Hepatocyte (in vitro differentiated cells): ENCODE data around the gene WNK2. TPM values are rescaled to one million over a fixed set of nuclear protein-coding genes. Genes with fewer than 3 reads are reported as not detected.

Experiments used
- DNase-seq: peaks from one replicate; pipeline ENCODE4 v3.0.0-alpha.2; 2016; ENCODE audit warnings: low spot score
- H2AFZ ChIP-seq: fragments of 200-600 bp; sonication (generic); 2 replicates; pipeline ENCODE4 v1.6.0; 2016; ENCODE audit warnings: antibody characterized with exemption, mild to moderate bottlenecking
- H3K27ac ChIP-seq: fragments of 200-600 bp; sonication (generic); 2 replicates; pipeline ENCODE4 v1.5.1; 2016; ENCODE audit warnings: mild to moderate bottlenecking
- H3K27me3 ChIP-seq: fragments of 200-600 bp; sonication (generic); 2 replicates; pipeline ENCODE4 v1.6.1; 2016
- H3K36me3 ChIP-seq: fragments of 200-600 bp; sonication (generic); replicated peaks from 2 replicates; pipeline ENCODE4 v1.5.1; 2016; ENCODE audit warnings: low read depth; ENCODE audit not compliant: insufficient read depth
- H3K4me1 ChIP-seq: fragments of 200-600 bp; sonication (generic); 2 replicates; pipeline ENCODE4 v1.5.1; 2016; ENCODE audit warnings: mild to moderate bottlenecking, moderate library complexity; ENCODE audit not compliant: insufficient read depth
- H3K4me2 ChIP-seq: fragments of 200-600 bp; sonication (generic); 2 replicates; pipeline ENCODE4 v1.6.0; 2016
- H3K4me3 ChIP-seq: fragments of 200-600 bp; sonication (generic); 2 replicates; pipeline ENCODE4 v1.5.1; 2016; ENCODE audit warnings: mild to moderate bottlenecking
- H3K79me2 ChIP-seq: fragments of 200-600 bp; sonication (generic); 2 replicates; pipeline ENCODE4 v1.6.0; 2017; ENCODE audit warnings: mild to moderate bottlenecking
- H3K9me2 ChIP-seq: fragments of 200-600 bp; sonication (generic); replicated peaks from 2 replicates; pipeline ENCODE4 v1.6.0; 2017; ENCODE audit warnings: mild to moderate bottlenecking; ENCODE audit not compliant: insufficient read depth
- H3K9me3 ChIP-seq: fragments of 200-600 bp; sonication (generic); 2 replicates; pipeline ENCODE4 v1.5.1; 2016; ENCODE audit warnings: low read depth, mild to moderate bottlenecking
- H4K20me1 ChIP-seq: fragments of 200-600 bp; sonication (generic); 2 replicates; pipeline ENCODE4 v1.6.0; 2016; ENCODE audit warnings: mild to moderate bottlenecking; ENCODE audit not compliant: insufficient read depth, poor library complexity, severe bottlenecking
- CTCF ChIP-seq: fragments of 200-600 bp; sonication (generic); IDR thresholded peaks from 2 replicates; pipeline ENCODE4 v1.5.1; 2016; ENCODE audit warnings: antibody characterized with exemption, mild to moderate bottlenecking; ENCODE audit not compliant: poor library complexity
- EZH2 ChIP-seq: fragments of 200-600 bp; sonication (generic); IDR thresholded peaks from 2 replicates; pipeline ENCODE4 v1.6.1; 2016; ENCODE audit warnings: antibody characterized with exemption, mild to moderate bottlenecking, borderline replicate concordance
- EZH2phosphoT487 ChIP-seq: fragments of 200-600 bp; sonication (generic); IDR thresholded peaks from one replicate; pipeline ENCODE4 v1.6.1; 2018; ENCODE audit warnings: antibody characterized with exemption, mild to moderate bottlenecking, low read depth, moderate library complexity; ENCODE audit not compliant: unreplicated experiment, severe bottlenecking
- WGBS: methylation state at CpG from one replicate; pipeline ENCODE4 v1.1.6; 2016; ENCODE audit warnings: low lambda C conversion rate; ENCODE audit errors: missing lambda C conversion rate; 5-methylcytosine and 5-hydroxymethylcytosine counted together
- polyA plus RNA-seq: library from polyadenylated mRNA; unstranded; fragments of >200 nt; fragmentation: Nextera tagmentation; extraction: Ambion mirVana; gene quantifications from 2 replicates; pipeline ENCODE4 v1.2.1, GENCODE V29; 2016
- total RNA-seq: library from RNA; depleted of rRNA; stranded (reverse); fragments of >200 nt; gene quantifications from 2 replicates; pipeline ENCODE4 v1.2.3, GENCODE V29; 2014

Gene WNK2
- total and polyA plus RNA-seq, 2 experiments from 2014 or later = 8.9 to 13.5 TPM

GRCh38 chr9:93309889-93310425, 126.0 kb downstream of the WNK2 start:
- Histone ChIP-seq H3K27ac (no peak overlapping the region), H3K9me2 (no peaks in the 10 kb centered on the region), H2AFZ (no peak overlapping the region), H3K4me1 (peaks cover 3% of the 10 kb centered on the region), H3K9me3 (no peaks in the 10 kb centered on the region), H3K36me3 (no peaks in the 10 kb centered on the region), H4K20me1 (no peaks in the 10 kb centered on the region), H3K79me2 (no peaks in the 10 kb centered on the region), H3K27me3 (no peaks in the 10 kb centered on the region), H3K4me3 (no peak overlapping the region), H3K4me2 (no peak overlapping the region)
- DNase-seq = no peak
- WGBS = 94% methylated on average over 7 of the region's 7 CpGs
- TF ChIP-seq CTCF = no peak
- TF ChIP-seq EZH2phosphoT487 = no peak
- no peak for TF ChIP-seq EZH2

GRCh38 chr9:93315118-93315517, 131.2 kb downstream of the WNK2 start:
- Histone ChIP-seq H3K4me1 (peaks cover 6% of the 10 kb centered on the region), H2AFZ (no peak overlapping the region), H3K79me2 (no peaks in the 10 kb centered on the region), H3K4me2 (no peak overlapping the region), H3K4me3 (no peak overlapping the region), H3K27me3 (no peaks in the 10 kb centered on the region), H3K36me3 (no peaks in the 10 kb centered on the region), H3K9me3 (no peaks in the 10 kb centered on the region), H3K9me2 (no peaks in the 10 kb centered on the region), H4K20me1 (no peaks in the 10 kb centered on the region), H3K27ac (no peak overlapping the region)
- TF ChIP-seq EZH2 (no peak), CTCF (no peak), EZH2phosphoT487 (no peak)
- 98% methylated on average over 9 of the region's 9 CpGs for WGBS
- no peak for DNase-seq

GRCh38 chr9:93315960-93316359, 132.0 kb downstream of the WNK2 start:
- Histone ChIP-seq H3K4me1 (peaks cover 6% of the 10 kb centered on the region), H3K79me2 (no peaks in the 10 kb centered on the region), H3K36me3 (no peaks in the 10 kb centered on the region), H2AFZ (no peak overlapping the region), H3K4me2 (no peak overlapping the region), H4K20me1 (no peaks in the 10 kb centered on the region), H3K9me2 (no peaks in the 10 kb centered on the region), H3K27me3 (no peaks in the 10 kb centered on the region), H3K4me3 (no peak overlapping the region), H3K9me3 (no peaks in the 10 kb centered on the region), H3K27ac (no peak overlapping the region)
- no peak for DNase-seq
- TF ChIP-seq CTCF (no peak), EZH2 (no peak), EZH2phosphoT487 (no peak)
- 62% methylated on average over 5 of the region's 5 CpGs for WGBS
